ENCODE data around the gene FAM168A.

FAM168A gene

DNA sequence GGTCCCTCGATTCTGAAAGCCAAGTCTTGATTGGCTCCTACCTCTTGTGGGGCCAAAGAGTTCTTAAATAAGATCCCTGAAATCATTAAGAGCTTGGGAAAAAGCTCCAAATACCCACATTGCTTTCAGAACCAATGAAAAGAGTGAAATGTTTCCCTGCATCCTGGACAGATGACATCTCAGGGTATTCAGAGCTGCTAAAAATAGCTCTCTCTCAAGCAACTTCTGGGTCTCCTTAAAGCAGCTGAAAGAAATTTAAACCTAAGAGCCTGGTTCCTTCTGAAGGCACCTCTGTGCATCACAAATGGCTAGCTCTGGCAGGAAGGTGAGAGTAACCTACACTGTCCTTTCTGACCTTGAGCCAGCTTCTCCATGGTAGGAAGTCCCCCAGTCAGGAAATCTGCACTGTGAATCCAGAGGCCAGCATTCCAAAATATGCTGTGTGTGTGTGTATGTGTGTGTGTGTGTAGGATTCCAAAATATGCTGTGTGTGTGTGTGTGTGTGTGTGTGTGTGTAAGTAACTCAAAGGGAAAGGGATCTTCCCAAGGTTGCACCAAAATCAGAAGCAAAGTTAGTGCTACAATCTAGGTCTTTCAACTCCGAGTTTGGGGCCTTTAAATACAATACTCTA is 171.6 kb downstream of the FAM168A start:
- ATAC-seq, result peak; percentile 43
- no peak for TF ChIP-seq ZC3H10 (CRISPR knock-in tag; IDR thresholded peaks at IDR 0.05)
- TF ChIP-seq CSDC2 (CRISPR knock-in tag; IDR thresholded peaks at IDR 0.05), result no peak
- TF ChIP-seq, protein P1, sequence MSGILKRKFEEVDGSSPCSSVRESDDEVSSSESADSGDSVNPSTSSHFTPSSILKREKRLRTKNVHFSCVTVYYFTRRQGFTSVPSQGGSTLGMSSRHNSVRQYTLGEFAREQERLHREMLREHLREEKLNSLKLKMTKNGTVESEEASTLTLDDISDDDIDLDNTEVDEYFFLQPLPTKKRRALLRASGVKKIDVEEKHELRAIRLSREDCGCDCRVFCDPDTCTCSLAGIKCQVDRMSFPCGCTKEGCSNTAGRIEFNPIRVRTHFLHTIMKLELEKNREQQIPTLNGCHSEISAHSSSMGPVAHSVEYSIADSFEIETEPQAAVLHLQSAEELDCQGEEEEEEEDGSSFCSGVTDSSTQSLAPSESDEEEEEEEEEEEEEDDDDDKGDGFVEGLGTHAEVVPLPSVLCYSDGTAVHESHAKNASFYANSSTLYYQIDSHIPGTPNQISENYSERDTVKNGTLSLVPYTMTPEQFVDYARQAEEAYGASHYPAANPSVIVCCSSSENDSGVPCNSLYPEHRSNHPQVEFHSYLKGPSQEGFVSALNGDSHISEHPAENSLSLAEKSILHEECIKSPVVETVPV (CRISPR knock-in tag; IDR thresholded peaks at IDR 0.05), result no peak
- no peak for TF ChIP-seq ZNF8 (CRISPR knock-in tag; IDR thresholded peaks at IDR 0.05)
- TF ChIP-seq ESRRG (CRISPR knock-in tag; IDR thresholded peaks at IDR 0.05), result no peak
- TF ChIP-seq BACH2 (CRISPR knock-in tag; IDR thresholded peaks at IDR 0.05; ENCODE audit: borderline replicate concordance), result no peak
- TF ChIP-seq PPARA (CRISPR knock-in tag; IDR thresholded peaks at IDR 0.05; ENCODE audit: borderline replicate concordance), result no peak
- TF ChIP-seq TOX (CRISPR knock-in tag; IDR thresholded peaks at IDR 0.05; ENCODE audit: borderline replicate concordance), result no peak
- TF ChIP-seq ARNTL (CRISPR knock-in tag; IDR thresholded peaks at IDR 0.05; ENCODE audit: borderline replicate concordance, low read depth), result no peak
- TF ChIP-seq ZNF565 (CRISPR knock-in tag; conservative IDR thresholded peaks at IDR 0.05; ENCODE audit: low read depth), result no peak
- TF ChIP-seq, protein P2, sequence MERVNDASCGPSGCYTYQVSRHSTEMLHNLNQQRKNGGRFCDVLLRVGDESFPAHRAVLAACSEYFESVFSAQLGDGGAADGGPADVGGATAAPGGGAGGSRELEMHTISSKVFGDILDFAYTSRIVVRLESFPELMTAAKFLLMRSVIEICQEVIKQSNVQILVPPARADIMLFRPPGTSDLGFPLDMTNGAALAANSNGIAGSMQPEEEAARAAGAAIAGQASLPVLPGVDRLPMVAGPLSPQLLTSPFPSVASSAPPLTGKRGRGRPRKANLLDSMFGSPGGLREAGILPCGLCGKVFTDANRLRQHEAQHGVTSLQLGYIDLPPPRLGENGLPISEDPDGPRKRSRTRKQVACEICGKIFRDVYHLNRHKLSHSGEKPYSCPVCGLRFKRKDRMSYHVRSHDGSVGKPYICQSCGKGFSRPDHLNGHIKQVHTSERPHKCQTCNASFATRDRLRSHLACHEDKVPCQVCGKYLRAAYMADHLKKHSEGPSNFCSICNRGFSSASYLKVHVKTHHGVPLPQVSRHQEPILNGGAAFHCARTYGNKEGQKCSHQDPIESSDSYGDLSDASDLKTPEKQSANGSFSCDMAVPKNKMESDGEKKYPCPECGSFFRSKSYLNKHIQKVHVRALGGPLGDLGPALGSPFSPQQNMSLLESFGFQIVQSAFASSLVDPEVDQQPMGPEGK (CRISPR knock-in tag; IDR thresholded peaks at IDR 0.05; ENCODE audit: borderline replicate concordance), result no peak
- TF ChIP-seq, protein P3, sequence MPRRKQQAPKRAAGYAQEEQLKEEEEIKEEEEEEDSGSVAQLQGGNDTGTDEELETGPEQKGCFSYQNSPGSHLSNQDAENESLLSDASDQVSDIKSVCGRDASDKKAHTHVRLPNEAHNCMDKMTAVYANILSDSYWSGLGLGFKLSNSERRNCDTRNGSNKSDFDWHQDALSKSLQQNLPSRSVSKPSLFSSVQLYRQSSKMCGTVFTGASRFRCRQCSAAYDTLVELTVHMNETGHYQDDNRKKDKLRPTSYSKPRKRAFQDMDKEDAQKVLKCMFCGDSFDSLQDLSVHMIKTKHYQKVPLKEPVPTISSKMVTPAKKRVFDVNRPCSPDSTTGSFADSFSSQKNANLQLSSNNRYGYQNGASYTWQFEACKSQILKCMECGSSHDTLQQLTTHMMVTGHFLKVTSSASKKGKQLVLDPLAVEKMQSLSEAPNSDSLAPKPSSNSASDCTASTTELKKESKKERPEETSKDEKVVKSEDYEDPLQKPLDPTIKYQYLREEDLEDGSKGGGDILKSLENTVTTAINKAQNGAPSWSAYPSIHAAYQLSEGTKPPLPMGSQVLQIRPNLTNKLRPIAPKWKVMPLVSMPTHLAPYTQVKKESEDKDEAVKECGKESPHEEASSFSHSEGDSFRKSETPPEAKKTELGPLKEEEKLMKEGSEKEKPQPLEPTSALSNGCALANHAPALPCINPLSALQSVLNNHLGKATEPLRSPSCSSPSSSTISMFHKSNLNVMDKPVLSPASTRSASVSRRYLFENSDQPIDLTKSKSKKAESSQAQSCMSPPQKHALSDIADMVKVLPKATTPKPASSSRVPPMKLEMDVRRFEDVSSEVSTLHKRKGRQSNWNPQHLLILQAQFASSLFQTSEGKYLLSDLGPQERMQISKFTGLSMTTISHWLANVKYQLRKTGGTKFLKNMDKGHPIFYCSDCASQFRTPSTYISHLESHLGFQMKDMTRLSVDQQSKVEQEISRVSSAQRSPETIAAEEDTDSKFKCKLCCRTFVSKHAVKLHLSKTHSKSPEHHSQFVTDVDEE (CRISPR knock-in tag; IDR thresholded peaks at IDR 0.05), result no peak
- no peak for TF ChIP-seq TCF4 (CRISPR knock-in tag; IDR thresholded peaks at IDR 0.05; ENCODE audit: borderline replicate concordance)
- TF ChIP-seq ZFP30 (CRISPR knock-in tag; IDR thresholded peaks at IDR 0.05), result no peak
- TF ChIP-seq, protein P4, sequence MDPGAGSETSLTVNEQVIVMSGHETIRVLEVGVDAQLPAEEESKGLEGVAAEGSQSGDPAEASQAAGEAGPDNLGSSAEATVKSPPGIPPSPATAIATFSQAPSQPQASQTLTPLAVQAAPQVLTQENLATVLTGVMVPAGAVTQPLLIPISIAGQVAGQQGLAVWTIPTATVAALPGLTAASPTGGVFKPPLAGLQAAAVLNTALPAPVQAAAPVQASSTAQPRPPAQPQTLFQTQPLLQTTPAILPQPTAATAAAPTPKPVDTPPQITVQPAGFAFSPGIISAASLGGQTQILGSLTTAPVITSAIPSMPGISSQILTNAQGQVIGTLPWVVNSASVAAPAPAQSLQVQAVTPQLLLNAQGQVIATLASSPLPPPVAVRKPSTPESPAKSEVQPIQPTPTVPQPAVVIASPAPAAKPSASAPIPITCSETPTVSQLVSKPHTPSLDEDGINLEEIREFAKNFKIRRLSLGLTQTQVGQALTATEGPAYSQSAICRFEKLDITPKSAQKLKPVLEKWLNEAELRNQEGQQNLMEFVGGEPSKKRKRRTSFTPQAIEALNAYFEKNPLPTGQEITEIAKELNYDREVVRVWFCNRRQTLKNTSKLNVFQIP (CRISPR knock-in tag; IDR thresholded peaks at IDR 0.05; ENCODE audit: borderline replicate concordance, low read depth), result no peak
- TF ChIP-seq ZFP3 (CRISPR knock-in tag; IDR thresholded peaks at IDR 0.05), result no peak
- no peak for TF ChIP-seq SNAI2 (CRISPR knock-in tag; IDR thresholded peaks at IDR 0.05)
- no peak for TF ChIP-seq ZNF70 (CRISPR knock-in tag; IDR thresholded peaks at IDR 0.05)

DNA sequence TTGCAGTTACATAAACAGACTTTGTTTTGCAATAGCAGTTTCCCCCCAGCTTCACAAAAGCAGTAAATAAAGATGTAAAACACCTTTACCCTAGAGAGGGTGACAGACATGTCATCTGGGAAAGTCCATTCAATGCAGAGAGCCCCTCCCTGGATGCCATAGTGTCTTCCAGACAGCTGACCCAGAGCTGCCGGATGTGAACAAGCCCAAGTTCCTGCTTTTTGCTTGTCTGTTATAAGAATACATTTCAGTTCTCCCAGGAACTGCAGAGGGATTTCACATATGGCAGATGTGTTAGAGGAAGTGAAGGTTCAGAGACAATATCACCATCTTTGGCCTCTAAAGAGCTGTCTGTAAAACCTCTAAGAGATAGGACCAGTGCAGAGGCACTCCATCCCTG is 172.8 kb downstream of the FAM168A start:
- no peak for ATAC-seq
- TF ChIP-seq ZC3H10 (CRISPR knock-in tag; IDR thresholded peaks at IDR 0.05) (no peak), GLIS3 (CRISPR knock-in tag; IDR thresholded peaks at IDR 0.05) (no peak), ZNF565 (CRISPR knock-in tag; conservative IDR thresholded peaks at IDR 0.05; ENCODE audit: low read depth) (no peak), ARNTL (CRISPR knock-in tag; IDR thresholded peaks at IDR 0.05; ENCODE audit: borderline replicate concordance, low read depth) (no peak)
- TF ChIP-seq, protein P1 (CRISPR knock-in tag; IDR thresholded peaks at IDR 0.05), result no peak

DNA sequence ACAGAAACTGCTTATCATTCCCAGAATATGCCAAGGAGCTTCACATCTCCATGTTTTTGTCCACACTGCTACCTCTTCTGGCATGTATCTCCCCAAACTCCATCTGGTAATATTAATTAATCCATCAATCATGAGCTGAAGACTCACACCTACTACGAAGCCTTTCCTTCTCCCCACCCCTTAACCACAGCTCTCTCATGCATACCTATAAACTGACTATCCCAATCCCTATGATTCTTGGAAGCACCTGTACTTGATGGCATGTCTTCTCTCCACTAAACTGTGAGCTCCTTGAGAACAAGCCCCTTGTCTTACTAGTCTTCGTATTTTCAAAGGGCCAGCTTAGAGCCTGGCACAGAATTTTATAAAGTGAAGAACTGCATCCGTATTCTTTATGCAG is 174.4 kb downstream of the FAM168A start:
- ATAC-seq, result no peak
- no peak for TF ChIP-seq GLIS3 (CRISPR knock-in tag; IDR thresholded peaks at IDR 0.05)
- TF ChIP-seq ESRRG (CRISPR knock-in tag; IDR thresholded peaks at IDR 0.05), result no peak
- TF ChIP-seq ZNF70 (CRISPR knock-in tag; IDR thresholded peaks at IDR 0.05), result no peak
- TF ChIP-seq, protein P3 (CRISPR knock-in tag; IDR thresholded peaks at IDR 0.05), result no peak
- TF ChIP-seq RARB (CRISPR knock-in tag; IDR thresholded peaks at IDR 0.05), result no peak
- TF ChIP-seq, protein P1 (CRISPR knock-in tag; IDR thresholded peaks at IDR 0.05), result no peak
- TF ChIP-seq ZFP30 (CRISPR knock-in tag; IDR thresholded peaks at IDR 0.05), result no peak
- no peak for TF ChIP-seq ISL1 (CRISPR knock-in tag; IDR thresholded peaks at IDR 0.05)
- no peak for TF ChIP-seq PPARA (CRISPR knock-in tag; IDR thresholded peaks at IDR 0.05; ENCODE audit: borderline replicate concordance)
- TF ChIP-seq ZC3H10 (CRISPR knock-in tag; IDR thresholded peaks at IDR 0.05), result no peak
- TF ChIP-seq OSR1 (CRISPR knock-in tag; IDR thresholded peaks at IDR 0.05), result no peak
- no peak for TF ChIP-seq CSDC2 (CRISPR knock-in tag; IDR thresholded peaks at IDR 0.05)
- no peak for TF ChIP-seq TOX (CRISPR knock-in tag; IDR thresholded peaks at IDR 0.05; ENCODE audit: borderline replicate concordance)
- TF ChIP-seq BACH2 (CRISPR knock-in tag; IDR thresholded peaks at IDR 0.05; ENCODE audit: borderline replicate concordance), result no peak
- TF ChIP-seq TCF4 (CRISPR knock-in tag; IDR thresholded peaks at IDR 0.05; ENCODE audit: borderline replicate concordance), result no peak
